ENCODE results near the gene PPCDC. TPM values are rescaled to one million over a fixed set of nuclear protein-coding genes. Genes with fewer than 3 reads are reported as not detected.

PPCDC gene
- total and polyA plus RNA-seq, 2 of the 4 experiments (the other 2 are of a cell fraction): 13.3 to 16.3 TPM

GRCh38 chr15:74988007-74988800, 35.2 kb upstream of the PPCDC start:
- TF ChIP-seq MAZ (IDR thresholded peaks at IDR 0.05; ENCODE audit: borderline replicate concordance, low read depth, low read length) (peak; percentile 53; the same call in 1 of the 2 replicates), RAD21 (IDR thresholded peaks at IDR 0.05; ENCODE audit: low read length) (peak; percentile 36), BHLHE40 (IDR thresholded peaks at IDR 0.05; ENCODE audit: low read depth, low read length) (no peak), CHD1 (IDR thresholded peaks at IDR 0.05; ENCODE audit: low read depth, low read length) (no peak)
- TF ChIP-seq, protein P1, sequence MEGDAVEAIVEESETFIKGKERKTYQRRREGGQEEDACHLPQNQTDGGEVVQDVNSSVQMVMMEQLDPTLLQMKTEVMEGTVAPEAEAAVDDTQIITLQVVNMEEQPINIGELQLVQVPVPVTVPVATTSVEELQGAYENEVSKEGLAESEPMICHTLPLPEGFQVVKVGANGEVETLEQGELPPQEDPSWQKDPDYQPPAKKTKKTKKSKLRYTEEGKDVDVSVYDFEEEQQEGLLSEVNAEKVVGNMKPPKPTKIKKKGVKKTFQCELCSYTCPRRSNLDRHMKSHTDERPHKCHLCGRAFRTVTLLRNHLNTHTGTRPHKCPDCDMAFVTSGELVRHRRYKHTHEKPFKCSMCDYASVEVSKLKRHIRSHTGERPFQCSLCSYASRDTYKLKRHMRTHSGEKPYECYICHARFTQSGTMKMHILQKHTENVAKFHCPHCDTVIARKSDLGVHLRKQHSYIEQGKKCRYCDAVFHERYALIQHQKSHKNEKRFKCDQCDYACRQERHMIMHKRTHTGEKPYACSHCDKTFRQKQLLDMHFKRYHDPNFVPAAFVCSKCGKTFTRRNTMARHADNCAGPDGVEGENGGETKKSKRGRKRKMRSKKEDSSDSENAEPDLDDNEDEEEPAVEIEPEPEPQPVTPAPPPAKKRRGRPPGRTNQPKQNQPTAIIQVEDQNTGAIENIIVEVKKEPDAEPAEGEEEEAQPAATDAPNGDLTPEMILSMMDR (conservative IDR thresholded peaks at IDR 0.05; ENCODE audit: low read depth, low read length): peak; percentile 33

More at GRCh38 chr15:74988007-74988800, 35.2 kb upstream of the PPCDC start:
- in situ Hi-C loops (cut with MboI; ENCODE audit: low sequenced_read_pairs) (no loop called here), intact Hi-C loops (cut with micrococcal nuclease) (no loop called here), dilution Hi-C loops (cut with HindIII; ENCODE audit: low sequenced_read_pairs, unreplicated experiment) (no loop called here)
- Histone ChIP-seq H4K91ac (ENCODE audit: insufficient read depth, low read depth, low read length) (no peak overlapping the region), H3K14ac (replicated peaks; ENCODE audit: low read depth, low read length) (no peak overlapping the region), H3K9me3 (ENCODE audit: control insufficient read depth, insufficient read depth, low read length) (no peaks in the 10 kb centered on the region), H3K4ac (ENCODE audit: low read depth, low read length) (no peak overlapping the region), H3K23ac (ENCODE audit: low read depth, low read length) (no peak overlapping the region), H3K9ac (ENCODE audit: low read depth, low read length) (no peak overlapping the region), H4K5ac (ENCODE audit: low read depth, low read length) (no peak overlapping the region), H3K9me1 (ENCODE audit: insufficient read depth, low read length) (no peaks in the 10 kb centered on the region), H3K27ac (ENCODE audit: insufficient read depth, low read length) (no peak overlapping the region), H4K20me1 (ENCODE audit: insufficient read depth, low read length) (no peaks in the 10 kb centered on the region), H3K56ac (ENCODE audit: extremely low read depth, insufficient read depth, low read length) (no peak overlapping the region), H3K27me3 (ENCODE audit: control insufficient read depth, insufficient read depth, low read length) (peaks cover 15% of the 10 kb centered on the region), H2AK9ac (replicated peaks; ENCODE audit: low read depth, low read length, poor library complexity) (no peak overlapping the region), H4K8ac (ENCODE audit: low read depth in 2 of 2, low read length in 2 of 2) (no peak overlapping the region), H2AK5ac (ENCODE audit: low read depth, low read length) (no peak overlapping the region), H3K36me3 (ENCODE audit: control insufficient read depth, insufficient read depth, low read length) (no peaks in the 10 kb centered on the region), H2BK5ac (ENCODE audit: low read depth, low read length, poor library complexity, severe bottlenecking) (no peak overlapping the region), H3K79me1 (ENCODE audit: low read depth in 1 of 2, low read length in 2 of 2) (no peaks in the 10 kb centered on the region), H3K4me2 (ENCODE audit: low read depth, low read length) (no peak overlapping the region), H3K18ac (ENCODE audit: low read depth, low read length) (no peak overlapping the region), H2BK20ac (ENCODE audit: low read depth, low read length) (no peak overlapping the region), H3K4me1 (ENCODE audit: control insufficient read depth, insufficient read depth, low read length) (no peaks in the 10 kb centered on the region), H2BK15ac (ENCODE audit: low read depth, low read length) (no peak overlapping the region), H2BK120ac (ENCODE audit: low read depth, low read length) (no peak overlapping the region), H2AFZ (replicated peaks; ENCODE audit: low read length, poor library complexity) (no peak overlapping the region), H3K4me3 (ENCODE audit: insufficient read depth, low read depth, low read length) (no peak overlapping the region)
- DNase-seq (peak; percentile 7), ATAC-seq (ENCODE audit: low read depth) (peak; percentile 59; the same call in 1 of the 2 replicates)
- CTCF ChIA-PET: interaction anchor here (0.7 kb wide), 1 partner anchor 13 kb away, joined by 4 read pairs; no protein-coding TSS in a partner anchor
- no CpG with 5 or more reads among the region's 4 CpGs for WGBS, 2 experiments (ENCODE audit: extremely low coverage in 2 of 2, insufficient read length in 1 of 2)
- BruUV-seq (replicated peaks): no TSS peak
- POLR2A ChIA-PET (ENCODE audit: unreplicated experiment): interaction anchor here (0.7 kb wide), 1 partner anchor 9 kb away, joined by 4 read pairs; no protein-coding TSS in a partner anchor
